GM12872 (cell line): Measurements from ENCODE around the gene LNX1.

Experiments
- TF ChIP-seq, protein P1 (sequence below): IDR thresholded peaks from 3 replicates; pipeline ENCODE4 v1.5.1; 2011; ENCODE audit warnings: low read depth, mild to moderate bottlenecking, low read length, moderate library complexity; ENCODE audit not compliant: insufficient read depth

LNX1 gene

DNA sequence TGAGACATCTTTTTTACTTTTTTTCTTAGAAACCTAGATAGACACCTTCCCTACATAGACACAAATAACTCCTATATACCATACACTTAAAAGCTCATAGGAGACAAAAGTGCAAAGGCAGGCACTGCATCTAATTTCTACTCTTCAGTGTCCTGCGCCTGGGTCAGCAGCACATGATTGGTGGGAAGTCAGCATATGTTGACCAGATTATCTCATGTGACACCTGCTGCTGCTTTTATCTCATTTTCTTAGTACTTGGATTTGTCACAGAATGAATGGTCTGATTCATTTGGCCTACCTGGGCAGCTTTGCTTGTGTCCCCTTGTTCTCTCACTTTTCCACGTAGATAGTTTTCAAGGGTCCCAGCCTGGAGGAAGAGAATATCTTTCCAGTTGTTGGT lies 24.9 kb upstream of the LNX1 start:
- TF ChIP-seq, protein P1, sequence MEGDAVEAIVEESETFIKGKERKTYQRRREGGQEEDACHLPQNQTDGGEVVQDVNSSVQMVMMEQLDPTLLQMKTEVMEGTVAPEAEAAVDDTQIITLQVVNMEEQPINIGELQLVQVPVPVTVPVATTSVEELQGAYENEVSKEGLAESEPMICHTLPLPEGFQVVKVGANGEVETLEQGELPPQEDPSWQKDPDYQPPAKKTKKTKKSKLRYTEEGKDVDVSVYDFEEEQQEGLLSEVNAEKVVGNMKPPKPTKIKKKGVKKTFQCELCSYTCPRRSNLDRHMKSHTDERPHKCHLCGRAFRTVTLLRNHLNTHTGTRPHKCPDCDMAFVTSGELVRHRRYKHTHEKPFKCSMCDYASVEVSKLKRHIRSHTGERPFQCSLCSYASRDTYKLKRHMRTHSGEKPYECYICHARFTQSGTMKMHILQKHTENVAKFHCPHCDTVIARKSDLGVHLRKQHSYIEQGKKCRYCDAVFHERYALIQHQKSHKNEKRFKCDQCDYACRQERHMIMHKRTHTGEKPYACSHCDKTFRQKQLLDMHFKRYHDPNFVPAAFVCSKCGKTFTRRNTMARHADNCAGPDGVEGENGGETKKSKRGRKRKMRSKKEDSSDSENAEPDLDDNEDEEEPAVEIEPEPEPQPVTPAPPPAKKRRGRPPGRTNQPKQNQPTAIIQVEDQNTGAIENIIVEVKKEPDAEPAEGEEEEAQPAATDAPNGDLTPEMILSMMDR, result no peak

DNA sequence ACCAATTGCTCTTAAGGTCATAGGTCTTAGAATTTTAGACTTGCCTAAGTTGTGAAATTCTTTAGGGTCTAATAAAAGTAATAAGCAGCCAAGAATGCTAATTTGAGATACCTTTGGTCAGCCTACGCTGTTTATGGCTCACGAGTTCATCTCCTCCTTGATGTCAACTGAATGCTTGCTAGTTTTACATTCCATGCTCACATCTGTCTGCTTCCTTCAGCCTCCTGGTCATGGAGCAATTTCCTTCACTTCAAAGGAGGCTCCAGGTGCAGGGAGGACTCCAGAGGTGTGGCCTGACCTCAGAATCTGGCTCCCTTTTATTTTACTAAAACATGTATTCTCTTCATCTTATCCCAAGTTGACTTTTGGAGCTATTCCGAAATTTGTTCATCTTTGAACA lies 23.3 kb upstream of the LNX1 start:
- TF ChIP-seq, protein P1, result peak; percentile 13; the same call in 1 of the 3 replicates

DNA sequence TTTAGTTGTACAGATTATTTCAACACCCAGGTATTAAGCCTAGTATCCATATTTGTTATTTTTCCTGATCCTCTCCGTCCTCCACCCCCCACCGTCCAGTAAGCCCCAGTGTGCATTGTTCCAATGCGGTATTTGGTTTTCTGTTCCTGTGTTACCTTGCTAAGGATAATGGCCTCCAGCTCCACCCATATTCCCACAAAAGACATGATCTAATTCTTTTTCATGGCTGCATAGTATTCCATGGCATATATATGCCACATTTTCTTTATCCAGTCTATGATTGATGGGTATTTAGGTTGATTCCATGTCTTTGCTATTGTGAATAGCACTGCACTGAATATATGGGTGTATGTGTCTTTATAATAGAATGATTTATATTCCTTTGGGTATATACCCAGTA lies 22.1 kb upstream of the LNX1 start:
- TF ChIP-seq, protein P1, result no peak

DNA sequence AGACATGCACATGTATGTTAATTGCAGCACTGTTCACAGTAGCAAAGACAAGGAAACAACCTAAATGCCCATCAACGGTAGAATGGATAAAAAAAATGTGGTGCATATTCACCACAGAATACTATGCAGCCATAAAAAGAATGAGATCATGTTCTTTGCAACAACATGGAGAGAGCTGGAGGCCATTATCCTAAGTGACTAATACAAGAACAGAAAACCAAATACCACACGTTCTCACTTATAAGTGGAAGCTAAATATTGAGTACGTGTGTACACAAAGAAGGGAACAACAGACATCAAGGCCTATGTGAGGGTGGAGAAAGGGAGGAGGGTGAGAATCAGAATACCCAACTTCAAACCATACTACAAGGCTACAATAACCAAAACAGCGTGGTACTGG lies 17.4 kb upstream of the LNX1 start:
- TF ChIP-seq, protein P1, result no peak

DNA sequence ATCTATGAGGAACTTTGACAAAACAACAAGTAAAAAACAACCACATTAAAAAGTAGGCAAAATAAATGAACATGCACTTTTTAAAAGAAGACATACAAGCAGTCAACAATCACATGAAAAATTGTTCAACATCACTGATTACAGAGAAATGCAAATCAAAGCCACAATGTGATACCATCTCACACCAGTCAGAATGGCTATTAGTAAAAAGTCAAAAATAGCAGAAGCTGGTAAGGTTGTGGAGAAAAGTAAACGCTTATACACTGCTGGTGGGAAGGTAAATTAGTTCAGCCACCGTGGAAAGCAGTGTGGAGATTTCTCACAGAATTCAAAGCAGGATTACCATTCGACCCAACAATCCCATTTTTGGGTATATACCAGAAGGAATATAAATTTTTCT lies 17.0 kb upstream of the LNX1 start:
- TF ChIP-seq, protein P1, result no peak

DNA sequence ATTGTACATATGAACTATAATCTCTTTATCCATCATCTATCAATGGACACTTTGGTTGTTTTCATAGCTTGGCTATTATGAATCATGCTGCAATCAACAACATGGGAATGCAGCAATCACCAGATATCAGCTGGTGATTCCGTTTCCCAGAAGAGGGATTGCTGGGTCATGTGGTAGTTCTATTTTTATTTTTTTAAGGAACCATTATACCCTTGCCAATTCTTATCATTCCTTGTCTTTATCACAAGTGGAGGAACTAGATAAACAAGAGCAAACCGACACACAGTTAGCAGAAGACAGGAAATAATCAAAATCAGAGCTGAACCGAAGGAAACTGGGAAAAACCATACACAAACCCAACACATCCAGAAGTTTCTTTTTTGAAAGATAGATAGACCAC lies 14.5 kb upstream of the LNX1 start:
- TF ChIP-seq, protein P1, result no peak

DNA sequence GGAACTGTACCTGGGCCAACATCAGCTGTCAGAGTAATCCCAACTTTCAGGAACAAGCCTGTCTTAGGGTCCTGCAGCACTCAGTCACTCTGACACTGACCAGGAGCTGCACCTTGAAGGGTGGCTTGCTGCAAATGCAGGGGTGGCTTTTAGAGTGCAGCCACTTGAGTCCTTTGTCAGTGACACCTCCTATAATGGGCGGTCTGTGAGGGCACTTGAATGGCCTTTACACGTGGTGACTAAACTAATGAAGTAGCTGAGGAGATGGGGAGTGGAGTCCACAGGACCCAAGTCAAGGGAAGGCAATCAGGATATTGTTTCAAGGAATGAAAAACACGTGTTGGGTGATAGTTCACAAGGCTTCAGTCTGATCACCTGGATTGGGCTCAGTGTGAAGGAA lies 11.1 kb upstream of the LNX1 start:
- TF ChIP-seq, protein P1, result no peak

DNA sequence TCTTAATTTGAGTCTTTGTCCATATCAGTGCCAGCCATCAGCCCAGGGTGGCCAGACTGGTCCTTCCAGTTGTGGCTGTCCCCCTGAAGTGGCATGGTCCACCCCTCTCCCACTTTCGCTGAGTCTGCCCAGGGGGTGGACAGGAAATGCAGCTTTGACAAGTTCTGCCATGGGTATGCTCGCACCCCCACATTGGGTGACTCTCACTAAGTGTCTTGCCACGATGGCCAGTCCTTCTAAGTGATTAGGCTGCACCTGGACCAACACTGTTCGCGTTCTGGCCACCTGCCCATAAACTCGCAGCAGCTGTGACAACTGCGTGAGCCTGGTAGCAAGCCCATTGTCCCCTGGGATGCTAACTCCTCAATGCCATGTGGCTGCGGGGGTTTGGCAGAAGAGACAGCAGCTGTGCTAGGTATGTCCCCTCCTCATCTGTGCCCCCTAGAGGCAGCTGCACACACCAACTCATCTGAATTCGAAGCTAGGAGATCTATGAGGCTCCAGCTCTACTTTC lies 10.0 kb upstream of the LNX1 start:
- TF ChIP-seq, protein P1, result peak; percentile 80
